GM12874 (cell line): ENCODE results near the gene IMMP2L.

Source experiments
- TF ChIP-seq, protein P1 (sequence below): IDR thresholded peaks from 2 replicates; pipeline ENCODE4 v1.5.1; 2011; ENCODE audit warnings: low read depth, mild to moderate bottlenecking, control low read depth, low read length, moderate library complexity; ENCODE audit not compliant: insufficient read depth

IMMP2L gene

DNA sequence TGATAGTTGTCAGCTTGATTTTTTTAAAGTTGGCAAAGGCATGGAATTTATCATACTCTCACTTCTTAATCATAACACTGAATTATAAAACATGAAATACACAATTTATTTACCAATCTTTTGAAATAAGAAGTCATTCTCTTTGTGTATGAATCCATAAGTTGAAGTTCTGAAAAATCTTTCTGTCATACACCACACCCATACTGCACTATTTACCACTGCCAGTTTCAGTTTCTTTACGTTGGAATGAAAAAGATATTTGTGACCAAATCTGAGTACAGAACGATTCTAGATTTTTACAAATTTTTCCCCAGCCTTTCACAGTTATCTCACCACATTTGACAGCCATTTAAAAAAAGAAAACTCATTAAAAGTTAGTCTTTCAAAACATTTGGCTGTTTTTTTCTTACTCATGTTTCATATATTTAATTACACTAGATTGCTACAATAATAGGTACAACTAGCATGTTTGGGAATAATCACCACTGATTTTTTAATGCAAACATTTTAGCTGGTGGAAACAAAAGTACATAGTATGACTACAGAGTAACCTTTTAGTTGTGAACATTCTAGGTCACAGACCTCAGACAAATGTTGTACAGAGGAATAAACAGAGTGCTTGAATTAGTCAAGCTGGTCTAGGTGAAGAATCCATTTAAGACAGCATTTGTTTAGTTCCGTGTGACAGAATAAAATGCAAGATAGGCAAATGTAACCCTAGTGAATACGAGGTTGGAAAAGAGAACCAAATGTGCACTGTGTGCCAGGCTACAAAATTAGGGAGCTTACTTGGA lies 656.3 kb downstream of the IMMP2L start:
- TF ChIP-seq, protein P1, sequence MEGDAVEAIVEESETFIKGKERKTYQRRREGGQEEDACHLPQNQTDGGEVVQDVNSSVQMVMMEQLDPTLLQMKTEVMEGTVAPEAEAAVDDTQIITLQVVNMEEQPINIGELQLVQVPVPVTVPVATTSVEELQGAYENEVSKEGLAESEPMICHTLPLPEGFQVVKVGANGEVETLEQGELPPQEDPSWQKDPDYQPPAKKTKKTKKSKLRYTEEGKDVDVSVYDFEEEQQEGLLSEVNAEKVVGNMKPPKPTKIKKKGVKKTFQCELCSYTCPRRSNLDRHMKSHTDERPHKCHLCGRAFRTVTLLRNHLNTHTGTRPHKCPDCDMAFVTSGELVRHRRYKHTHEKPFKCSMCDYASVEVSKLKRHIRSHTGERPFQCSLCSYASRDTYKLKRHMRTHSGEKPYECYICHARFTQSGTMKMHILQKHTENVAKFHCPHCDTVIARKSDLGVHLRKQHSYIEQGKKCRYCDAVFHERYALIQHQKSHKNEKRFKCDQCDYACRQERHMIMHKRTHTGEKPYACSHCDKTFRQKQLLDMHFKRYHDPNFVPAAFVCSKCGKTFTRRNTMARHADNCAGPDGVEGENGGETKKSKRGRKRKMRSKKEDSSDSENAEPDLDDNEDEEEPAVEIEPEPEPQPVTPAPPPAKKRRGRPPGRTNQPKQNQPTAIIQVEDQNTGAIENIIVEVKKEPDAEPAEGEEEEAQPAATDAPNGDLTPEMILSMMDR = no peak

- TF ChIP-seq, protein P1 = no peak
These were observed 663.8 kb downstream of the IMMP2L start for GRCh38 chr7:110898516-110898915.

- TF ChIP-seq, protein P1 = no peak
These were observed 664.8 kb downstream of the IMMP2L start for GRCh38 chr7:110897538-110897937.

GRCh38 chr7:110894111-110894510 lies 668.2 kb downstream of the IMMP2L start:
- TF ChIP-seq, protein P1 = no peak

GRCh38 chr7:110891197-110891596 lies 671.1 kb downstream of the IMMP2L start:
- TF ChIP-seq, protein P1 = no peak

- TF ChIP-seq, protein P1 = no peak
These were observed 672.2 kb downstream of the IMMP2L start for GRCh38 chr7:110890101-110890500.

GRCh38 chr7:110889335-110889734 lies 673.0 kb downstream of the IMMP2L start:
- TF ChIP-seq, protein P1 = no peak

- TF ChIP-seq, protein P1 = no peak
These were observed 673.7 kb downstream of the IMMP2L start for GRCh38 chr7:110888641-110889040.
